SK-N-MC (cell line): ENCODE results near the gene CCDC81.

Experiments
- EZH2 ChIP-seq: fragments of 200-600 bp; sonication (generic); IDR thresholded peaks from one replicate; pipeline ENCODE4 v1.6.1; 2017; ENCODE audit warnings: antibody characterized with exemption
- POLR2AphosphoS5 ChIP-seq: IDR thresholded peaks from 2 replicates; pipeline ENCODE4 v1.6.1; 2012; ENCODE audit warnings: mild to moderate bottlenecking, low read depth, low read length, borderline replicate concordance

- TF ChIP-seq EZH2, result no peak
- TF ChIP-seq POLR2AphosphoS5, result no peak
Measured at GRCh38 chr11:86461892-86462291, 87.2 kb downstream of the CCDC81 start.
